T-helper 2 cell (primary cell): Measurements from ENCODE around the gene TBX1.
"Not testable (repeated sequence)": the region's sequence is repeated elsewhere in the genome, so short reads cannot be mapped to it uniquely, and the experiment has no call there.

ENCODE experiments used
- DNase-seq, 5 experiments: peaks; one replicate each; pipeline versions ENCODE4 v3.0.0 to v3.0.0-alpha.2; 2012 to 2022

Gene TBX1

DNA sequence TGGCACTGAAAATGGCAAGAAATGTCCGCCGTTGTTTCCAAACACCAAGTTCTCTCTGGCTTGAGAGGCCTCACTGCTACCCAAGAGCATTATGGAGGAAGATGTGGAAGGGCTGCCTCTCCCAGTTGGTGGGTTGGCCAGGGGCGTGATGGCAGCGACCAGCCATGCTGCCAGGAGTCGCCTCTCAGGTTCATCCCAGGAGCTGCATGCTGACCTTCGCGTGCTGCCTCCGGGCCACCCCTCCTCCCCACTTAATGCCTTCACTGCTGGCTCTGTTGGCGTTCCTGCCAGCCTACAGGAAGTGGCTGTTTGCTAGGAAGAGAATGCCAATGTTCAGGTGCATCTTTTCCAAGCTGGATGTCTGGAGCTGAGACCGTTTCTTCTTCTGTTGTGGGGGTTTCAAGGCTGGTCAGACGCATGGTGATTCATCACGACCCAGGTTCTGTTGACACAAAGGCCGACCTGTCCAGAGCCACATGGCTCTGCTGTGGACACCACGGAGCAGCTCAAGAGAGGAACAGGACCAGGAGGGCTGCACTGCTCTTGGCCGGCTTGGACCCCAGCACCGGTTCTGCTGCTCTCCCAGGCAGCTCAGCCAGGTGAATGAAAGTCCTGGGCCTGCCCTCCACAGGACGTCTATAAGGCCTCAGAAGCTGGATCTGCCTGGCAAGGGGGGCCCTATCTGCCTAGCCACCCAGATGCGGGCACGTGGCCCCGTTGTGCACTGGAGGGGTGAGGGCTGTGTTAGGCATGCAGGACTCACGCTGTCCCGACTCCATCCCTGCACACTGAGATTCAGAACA, 25.1 kb downstream of the TBX1 start:
- DNase-seq, result no peak

DNA sequence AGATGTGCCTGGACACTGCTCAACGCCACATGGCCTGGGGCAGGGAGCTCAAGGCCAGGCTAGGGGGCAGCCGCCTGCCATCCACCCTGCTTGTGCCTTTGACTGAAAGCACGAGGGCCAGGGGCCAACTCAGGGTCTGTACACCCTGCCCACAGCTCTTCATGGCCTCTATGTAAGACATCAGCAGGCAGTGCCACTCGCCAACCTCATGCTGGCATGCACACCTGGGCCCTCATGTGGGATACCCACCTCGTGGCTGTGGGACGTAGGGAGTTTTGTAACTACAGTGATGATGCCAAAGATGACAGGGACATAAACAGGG, 25.6 kb downstream of the TBX1 start:
- DNase-seq, result no peak

DNA sequence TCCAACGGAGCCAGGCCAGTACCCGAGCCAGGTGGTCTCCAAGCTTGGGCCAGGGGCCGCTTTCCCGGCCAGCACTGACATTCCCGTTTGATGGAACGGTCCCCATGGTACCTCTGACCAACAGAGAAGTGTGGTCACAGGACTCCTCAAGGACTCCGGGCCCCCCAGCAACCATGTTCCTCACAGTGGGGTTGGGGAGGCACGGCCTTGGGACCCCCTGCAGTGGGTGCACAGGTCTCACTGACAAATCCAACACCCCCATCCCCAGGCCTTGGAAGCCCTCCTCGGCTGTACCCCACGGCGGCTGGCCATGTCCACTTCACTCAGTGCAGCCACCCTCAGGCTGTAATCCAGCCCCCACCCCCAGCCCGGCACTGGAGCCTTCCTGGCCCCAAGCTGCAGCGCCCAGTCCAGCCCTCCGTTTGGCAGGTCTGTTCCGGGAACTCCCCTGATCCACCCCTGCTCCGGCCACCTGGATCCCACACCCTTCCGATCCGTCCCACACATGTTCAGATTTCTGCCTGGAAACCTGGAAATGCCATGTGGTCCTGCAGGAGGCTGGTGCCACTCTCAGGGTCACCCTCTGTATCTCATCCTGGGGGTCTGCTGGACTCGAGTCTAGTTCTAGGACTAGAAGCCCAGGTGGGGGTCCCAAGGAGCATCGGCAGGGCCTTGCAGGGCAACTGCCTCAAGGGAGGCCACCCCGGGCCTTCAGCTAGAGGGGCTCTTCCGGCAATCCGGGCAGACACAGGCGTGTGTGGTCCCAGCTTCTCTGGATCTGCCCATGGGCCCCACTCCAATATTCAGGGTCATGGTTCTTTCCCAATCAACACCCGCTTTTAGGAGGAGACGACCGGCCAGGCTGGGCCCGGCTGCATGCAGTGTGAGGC, 26.6 kb downstream of the TBX1 start:
- no peak for DNase-seq

DNA sequence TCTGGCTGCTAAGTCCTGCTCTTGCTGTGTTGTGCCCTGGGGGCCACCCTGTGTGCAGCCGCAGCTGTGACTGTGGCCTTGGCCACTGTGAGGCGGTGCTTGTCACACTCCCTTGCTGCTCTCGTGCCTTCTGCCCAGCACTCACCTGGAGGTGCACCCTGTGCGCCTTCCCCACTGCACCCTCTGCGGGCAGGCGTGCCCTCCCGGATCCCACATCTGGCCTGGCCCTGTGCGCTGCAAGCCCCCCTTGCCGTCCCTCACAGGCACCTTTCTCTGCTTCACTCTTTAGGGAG, 27.2 kb downstream of the TBX1 start:
- DNase-seq, result no peak

DNA sequence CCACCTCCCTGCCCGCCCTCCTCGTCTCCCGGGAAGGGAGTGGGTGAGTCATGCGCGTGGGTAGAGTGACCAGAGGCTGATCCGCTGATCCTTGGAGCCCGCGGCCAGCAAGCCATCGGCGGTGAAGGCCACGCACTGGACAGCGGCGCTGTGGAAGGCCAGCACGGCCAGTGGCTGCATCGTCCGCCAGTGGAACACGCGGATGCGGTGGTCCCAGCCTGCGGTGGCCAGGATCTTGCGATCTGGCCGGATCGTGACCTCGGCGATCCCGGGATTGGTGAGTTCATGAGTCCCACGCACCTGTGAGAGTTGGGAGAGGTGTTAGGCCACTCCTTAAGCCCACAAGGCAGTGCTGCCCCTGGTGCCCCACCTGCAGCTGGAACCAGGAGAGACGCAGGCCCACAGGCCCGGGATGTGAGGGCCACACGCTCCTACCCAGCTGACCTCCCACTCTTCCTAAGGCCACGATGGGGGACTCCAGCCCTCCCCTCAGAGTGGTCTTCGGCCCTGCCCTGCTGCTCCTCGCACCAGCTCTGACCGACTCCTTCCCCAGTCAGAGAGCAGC, 28.2 kb downstream of the TBX1 start:
- DNase-seq, result no peak

DNA sequence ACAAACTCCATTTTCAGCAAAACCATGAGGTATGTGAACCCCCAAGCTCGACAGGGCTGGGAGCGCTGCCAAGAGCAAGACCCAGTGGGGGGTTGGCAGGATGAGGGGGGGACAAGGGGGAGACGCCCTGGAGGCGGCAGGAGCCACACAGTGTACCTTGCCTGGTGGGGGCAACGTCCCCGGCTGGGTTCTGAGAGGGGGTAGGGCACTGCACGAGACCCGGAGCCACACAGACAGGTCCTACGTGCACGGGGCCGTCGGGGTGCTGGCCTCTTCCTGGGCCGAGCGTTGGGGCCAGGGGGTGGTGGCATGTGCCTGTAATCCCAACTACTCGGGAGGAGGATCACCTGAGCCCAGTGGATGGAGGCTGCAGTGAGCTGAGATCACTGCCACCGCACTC, 28.8 kb downstream of the TBX1 start:
- no peak for DNase-seq

DNA sequence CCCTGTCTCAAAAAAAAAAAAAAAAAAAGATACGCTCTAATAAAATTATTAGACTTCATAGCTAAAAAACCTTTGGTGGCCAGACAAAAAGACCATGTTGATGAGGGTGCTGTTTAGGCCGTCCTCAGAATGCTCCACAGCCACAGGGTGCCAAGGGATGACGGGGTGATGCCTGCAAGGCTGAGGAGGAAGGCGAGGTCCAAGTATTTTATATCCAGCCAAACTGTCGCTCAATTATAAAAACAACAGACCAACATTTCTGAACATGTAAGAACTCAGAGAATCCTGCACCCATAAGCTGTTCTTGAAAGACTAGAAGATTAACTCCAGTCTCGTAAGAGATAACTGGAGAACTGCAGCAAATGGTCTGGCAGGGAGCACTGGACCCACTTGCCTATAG, 29.2 kb downstream of the TBX1 start:
- DNase-seq, result no peak

DNA sequence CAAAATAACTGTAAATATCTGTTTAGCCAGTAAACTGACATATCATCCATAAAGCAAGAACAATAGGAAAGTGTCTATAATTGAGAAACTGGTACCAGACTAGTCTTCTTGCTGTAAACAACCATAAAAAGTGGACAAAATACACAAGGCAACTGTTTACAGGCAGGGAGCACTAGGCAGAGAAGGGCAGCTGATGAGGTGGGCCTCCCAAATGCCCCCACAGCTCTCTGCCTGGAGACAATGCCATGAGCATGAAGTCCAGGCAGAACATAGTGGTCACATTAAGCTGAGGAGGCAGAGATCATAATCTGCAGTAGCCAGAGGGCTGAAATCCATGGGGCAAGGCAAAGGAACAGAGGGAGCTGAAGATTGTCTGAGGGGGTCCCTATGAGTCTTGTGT, 30.7 kb downstream of the TBX1 start:
- DNase-seq, result no peak

DNA sequence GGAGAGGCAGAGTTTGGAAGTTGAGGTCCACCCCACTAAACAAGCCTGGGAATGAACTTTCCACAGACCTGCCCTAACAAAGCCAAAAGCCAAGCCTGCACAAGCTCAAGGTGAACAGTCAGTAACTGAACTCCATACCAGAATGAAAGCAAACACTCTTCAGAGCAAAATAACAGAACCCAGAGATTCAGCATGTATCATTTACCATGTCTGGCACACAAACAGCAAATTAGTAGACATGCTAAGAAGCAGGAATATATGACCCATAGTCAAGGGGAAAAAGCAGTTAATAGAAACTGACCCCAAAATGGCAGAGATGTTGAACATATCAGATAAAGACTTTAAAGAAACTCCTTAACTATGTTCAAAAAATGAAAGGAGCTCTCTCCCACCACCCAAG, 31.3 kb downstream of the TBX1 start:
- DNase-seq, result no peak

DNA sequence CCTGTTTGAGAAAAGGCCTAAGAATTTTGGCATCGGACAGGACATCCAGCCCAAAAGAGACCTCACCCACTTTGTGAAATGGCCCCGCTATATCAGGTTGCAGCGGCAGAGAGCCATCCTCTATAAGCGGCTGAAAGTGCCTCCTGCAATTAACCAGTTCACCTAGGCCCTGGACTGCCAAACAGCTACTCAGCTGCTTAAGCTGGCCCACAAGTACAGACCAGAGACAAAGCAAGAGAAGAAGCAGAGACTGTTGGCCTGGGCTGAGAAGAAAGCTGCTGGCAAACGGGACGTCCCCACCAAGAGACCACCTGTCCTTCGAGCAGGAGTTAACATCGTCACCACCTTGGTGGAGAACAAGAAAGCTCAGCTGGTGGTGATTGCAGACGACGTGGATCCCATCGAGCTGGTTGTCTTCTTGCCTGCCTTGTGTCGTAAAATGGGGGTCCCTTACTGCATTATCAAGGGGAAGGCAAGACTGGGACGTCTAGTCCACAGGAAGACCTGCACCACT, 31.9 kb downstream of the TBX1 start:
- not testable (repeated sequence) for DNase-seq

DNA sequence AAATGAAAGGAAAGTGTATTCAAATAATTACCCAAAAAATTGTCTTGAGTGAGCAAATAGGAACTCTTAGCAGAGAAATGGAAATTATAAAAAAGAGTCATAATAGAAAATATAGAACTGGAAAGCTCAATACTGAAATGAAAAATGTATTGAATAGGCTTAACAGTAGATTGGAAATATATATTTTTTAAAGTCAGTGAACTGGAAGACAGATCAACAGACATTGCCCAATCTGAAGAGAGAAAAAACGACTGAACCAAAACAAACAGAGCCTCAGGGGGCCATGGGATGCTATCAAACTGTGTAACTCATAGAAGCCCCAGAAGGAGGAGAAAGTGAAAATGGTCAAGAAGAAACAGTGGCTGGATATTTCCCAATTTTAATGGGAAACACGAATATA, 32.6 kb downstream of the TBX1 start:
- DNase-seq, result no peak

DNA sequence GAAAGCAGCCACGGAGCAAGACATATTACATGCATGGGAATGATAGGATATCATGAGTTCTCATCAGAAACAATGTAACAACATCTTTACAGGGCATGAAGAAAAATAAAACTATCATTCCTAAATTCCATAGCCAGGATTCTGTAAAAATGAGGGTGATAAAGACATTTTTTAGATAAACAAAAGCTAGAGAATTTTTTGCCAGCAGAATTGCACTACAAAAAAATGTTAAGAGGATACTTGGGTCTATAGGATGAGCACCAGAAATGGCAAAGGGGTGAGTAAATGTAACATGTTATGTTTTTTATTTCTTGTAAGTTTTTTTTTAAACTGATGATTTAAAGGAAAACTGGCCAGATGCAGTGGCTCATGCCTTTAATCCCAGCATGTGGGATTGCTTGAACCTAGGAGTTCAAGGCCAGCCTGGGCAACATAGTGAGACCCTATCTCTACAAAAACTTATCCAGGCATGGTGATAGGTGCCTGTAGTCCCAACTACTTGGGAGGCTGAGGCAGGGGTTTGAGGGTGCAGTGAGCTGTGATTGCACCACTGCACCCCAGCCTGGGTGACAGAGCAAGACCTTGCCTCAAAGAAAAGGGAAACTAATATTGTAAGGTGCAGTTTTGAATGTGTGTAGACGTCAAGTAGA, 33.2 kb downstream of the TBX1 start:
- DNase-seq, result no peak

DNA sequence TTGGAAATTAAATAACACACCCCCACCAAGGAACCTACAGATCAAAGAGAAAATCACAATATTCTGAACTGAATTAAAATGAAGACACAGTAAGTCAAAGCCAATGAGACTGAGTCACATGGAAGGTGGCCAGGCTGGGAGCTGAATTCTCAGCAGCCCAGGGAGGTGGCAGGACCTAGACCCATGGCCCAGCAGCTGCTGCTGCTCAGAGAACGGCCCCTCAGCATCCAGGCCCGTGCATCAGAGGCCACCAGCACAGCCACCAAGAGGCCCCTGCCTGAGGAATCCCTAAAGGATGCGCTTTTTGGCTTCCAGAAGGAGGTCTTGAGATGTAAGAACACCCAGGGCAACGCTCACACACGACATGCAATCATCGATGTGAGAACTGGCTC, 35.0 kb downstream of the TBX1 start:
- no peak for DNase-seq

DNA sequence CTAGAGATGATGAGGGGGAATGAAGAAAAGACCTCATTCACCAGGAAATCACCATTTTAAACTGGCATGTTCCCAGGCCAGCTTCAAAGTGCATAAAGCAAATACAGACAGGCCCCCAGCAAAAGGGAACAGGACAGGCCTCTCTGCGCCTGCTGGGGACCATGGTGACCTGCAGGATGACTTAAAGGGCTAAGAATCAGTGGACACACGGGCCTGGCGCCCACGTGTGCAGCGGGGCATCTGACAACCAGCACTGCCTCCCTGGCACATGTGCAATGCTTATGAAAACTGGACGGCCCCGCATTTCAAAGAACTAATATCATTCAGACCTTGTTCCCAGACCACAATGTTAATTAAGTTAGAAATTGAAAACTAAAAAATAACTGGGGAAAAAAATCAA, 35.6 kb downstream of the TBX1 start:
- DNase-seq, result no peak

DNA sequence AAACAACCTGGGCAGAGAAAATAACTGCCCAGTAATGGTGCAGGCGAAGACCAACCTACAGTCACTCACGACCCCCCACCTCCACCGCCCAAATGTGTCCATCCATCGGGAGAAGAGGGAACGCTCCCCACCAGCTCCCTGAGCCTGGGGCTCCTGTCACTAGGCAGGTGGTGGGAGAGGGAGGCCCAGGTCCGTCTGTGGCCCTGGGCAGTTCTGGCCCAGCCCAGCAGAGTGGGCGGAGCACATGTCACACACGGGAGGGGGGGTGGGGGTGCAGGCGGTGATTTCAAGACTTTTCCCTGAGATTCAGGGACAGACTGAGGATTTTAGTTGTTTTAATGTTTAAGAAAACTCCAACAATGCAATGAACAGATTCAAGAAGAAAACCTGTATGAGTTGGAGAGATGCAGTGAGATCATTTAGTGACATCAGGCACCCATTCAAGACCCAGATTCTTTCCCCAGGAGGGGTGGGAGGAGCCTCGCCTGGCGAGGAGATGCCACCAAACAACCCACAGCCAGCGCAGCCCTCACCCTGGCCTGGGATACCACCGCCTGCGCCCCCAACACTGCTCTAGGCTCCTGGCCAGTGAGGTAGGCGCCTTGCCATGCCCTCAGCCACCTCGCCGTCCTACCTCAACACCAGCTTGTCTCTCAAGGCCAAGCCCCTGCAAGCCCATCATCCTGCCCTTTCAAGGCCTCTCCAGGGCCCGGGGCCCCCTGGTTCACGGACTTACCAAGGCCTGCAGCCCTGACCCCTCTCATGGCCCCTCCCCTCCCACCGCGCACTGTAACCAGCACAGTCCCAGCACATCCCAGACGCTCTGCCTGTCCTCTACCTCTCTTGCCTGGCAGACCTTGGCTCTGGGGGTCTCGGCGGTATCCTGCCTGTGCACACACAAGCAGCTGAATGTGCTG, 36.8 kb downstream of the TBX1 start:
- DNase-seq, result no peak

DNA sequence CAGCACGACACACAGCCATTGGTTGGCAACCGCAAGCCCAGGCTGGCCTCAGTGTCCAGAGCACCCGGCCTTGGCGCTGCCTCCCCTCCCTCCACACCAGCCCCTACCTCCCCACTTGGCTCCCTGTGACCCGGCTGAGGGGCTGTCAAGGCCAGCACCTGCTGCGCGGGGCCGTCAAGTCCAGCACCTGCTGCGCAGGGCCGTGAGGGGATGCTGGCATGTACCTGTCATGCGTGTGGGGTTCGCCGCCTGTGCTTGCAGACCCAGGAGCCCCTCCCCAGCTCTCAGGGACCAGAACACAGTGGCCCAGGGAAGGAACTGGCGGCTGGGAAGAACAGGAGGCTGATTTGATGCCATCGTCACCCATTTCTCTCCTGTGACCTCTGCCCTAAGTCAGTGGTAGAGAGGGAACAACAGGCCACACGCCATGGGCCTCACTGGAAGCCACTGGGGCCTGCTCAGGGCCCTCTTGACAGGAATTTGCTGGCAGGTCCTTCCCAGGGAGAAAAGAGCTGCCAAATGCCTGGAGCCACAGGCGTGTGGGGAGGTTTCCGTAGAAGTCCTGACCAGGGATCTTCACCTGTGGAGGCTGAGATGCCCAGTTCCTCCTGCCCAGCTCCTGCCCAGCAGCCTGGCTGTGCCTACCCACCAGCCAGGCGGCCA, 37.6 kb downstream of the TBX1 start:
- DNase-seq, result no peak

DNA sequence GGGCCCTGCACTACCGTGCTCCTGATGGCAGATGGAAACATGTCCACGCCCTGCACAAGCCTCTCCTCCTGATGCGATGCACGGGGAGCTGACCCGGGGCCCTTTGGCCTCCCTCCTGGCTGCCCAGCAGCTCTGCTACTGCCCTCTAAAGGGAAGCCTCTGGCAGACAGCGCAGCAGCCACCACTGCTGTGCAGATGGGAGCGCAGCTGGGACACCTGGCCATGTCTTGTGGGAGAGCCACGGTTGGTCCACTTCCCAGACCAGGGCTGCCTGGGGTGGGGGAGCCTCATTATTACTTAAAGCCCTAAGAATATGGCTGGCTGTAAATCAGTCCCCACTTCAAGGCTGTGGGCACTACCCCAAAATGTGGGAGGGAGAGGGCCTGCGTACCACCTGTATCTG, 38.3 kb downstream of the TBX1 start:
- DNase-seq, result no peak

DNA sequence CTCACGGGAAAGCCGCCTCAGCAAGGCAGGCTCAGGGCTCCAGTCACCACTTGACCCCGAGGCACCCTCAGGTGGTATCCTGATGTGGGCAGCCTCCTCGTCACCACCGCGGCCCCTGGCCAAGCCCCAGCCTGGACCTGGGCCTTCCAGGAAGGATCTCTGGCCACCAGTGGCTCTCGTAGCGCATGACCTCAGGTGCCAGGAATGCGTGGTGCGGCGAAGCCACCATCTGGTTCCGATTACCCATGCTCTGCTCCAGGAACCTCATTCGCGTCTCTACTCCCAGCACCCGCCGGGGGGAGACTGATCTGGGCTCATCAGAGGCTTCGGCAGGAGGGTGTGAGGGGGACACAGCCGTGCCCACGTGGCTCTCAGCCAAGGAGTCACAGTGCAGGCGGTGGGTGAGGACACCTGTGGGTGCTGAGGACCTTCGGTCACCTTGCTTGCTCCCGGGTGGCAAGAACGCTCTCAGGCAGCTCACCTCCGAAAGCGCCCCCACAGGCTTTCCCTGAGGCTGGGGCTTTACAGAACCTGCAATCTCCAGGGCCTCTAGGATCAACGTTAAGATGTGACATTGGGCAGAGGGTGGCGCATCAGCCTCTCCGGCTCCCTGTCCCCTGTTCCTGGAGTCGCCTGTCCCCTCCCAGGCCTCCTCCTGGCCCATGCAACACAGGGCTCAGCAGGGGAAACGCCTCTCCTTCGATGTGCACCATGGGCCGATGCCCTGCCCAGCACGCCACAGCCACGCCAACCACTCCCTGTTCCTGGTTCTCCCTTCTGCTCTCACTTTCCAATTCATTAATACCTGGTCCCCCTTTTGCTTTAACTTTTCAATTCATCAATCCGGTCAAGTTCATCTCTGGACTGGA, 39.0 kb downstream of the TBX1 start:
- no peak for DNase-seq

DNA sequence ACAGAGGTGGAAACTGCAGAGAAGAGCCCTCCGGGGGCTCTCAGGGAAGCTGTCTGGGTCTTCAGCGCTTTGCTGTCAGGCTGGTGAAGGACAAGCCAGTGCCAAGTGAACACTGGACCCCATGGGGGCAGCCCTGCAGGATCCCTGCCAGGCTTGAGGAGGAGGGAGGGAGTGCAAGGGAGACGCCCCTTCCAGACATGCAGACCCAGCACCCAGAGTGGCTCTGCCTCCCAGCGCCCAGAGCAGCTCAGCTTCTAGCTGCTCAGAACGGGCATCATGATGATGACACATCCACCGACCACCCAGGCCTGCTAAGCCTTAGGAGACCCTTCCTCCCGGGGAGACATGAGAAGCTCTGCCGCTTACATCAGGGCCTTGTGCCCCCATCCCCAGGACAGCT, 39.7 kb downstream of the TBX1 start:
- no peak for DNase-seq

DNA sequence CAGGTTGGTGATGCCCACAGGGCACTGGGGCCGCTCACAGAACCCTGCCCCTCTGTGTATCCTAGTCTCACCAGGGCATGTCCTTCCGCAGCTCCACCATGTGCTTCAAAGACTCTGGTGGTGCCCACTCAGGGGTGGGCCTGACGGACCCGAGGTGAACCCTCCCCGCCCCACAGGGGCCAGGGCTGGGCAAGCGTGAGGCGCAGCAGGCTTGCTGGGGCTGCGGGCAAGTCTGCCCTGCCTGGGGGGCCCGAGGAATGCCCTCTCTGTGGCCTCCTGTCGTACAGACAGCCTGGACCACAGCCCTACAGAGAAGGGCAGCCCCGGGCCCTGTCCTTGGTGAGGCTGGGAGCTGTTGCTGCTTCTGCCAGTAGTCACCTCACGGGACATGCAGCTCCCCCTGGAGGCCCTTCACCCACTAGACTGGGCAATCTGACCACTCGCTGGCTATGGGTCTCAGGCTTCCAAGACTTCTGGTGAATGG, 40.2 kb downstream of the TBX1 start:
- DNase-seq, result no peak
